Measurements from ENCODE around the gene TAB2.

DNA sequence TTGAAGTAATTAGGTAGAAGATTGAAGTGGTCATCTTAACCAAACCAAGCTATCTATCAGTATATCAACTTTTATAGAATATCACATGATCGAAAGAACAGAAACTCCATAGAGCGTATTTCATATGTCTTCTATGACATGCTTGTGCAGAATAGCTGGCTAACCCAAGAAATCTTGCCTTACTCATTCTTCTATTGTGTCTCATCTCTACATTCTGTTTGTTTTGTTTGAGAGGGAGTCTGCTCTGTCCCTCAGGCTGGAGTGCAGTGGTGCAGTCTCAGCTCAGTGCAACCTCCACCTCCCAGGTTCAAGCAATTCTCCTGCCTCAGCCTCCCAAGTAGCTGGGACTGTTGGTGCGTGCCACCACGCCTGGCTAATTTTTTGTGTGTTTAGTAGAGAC, 10.6 kb downstream of the TAB2 start:
- TF ChIP-seq CTCF (IDR thresholded peaks at IDR 0.05) (no peak), POLR2A (IDR thresholded peaks at IDR 0.05) (no peak)

All from body of pancreas (tissue), 4 donors.